ENCODE measurements around the gene NIN. TPM values are rescaled to one million over a fixed set of nuclear protein-coding genes. Genes with fewer than 3 reads are reported as not detected.

NIN gene
- total RNA-seq, 1 donor from 2014 or later = 46.9 TPM

DNA sequence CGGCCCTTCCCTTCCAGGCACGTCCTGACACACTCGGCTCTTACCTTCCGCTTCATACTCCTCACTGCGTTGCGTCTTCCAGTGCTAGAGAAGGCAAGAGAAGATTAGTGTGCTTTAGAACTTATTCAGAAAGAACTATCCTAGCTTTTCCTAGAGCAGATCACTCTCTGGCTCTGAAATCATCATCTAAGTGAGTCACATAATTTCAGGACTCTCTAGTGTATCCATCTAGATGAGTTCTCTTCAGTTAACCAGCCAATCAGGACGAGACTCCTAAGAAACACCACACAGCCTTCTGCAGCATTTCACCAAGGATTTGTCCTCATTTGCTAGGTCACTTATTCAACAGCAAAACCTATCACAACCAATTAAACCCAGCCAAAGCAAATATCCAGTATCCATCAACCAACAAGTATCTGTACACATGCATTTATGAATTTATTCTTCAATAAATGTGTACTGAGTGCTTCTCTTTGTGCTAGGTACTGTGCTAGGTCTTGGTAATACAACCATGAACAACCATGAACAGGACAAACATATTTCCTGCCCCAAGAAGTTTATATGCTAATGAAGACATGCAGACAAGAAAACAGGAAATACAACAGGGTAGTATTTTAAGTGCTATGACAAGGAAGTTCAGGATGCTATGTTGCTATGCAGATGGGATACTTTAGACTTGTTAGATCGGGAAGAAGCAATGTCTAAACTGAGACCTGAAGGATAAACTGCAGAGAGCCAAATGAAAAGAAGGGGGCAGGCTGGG lies 52.1 kb downstream of the NIN start:
- Mint-ChIP-seq H3K36me3 (ENCODE audit: low read depth) (peaks cover 4% of the 10 kb centered on the region), H3K27ac (ENCODE audit: unreplicated experiment) (no peak overlapping the region), H3K4me3 (ENCODE audit: unreplicated experiment) (no peak overlapping the region), H3K27me3 (ENCODE audit: low read depth) (no peaks in the 10 kb centered on the region), H3K9me3 (ENCODE audit: low read depth) (no peaks in the 10 kb centered on the region), H3K4me1 (ENCODE audit: low read depth) (peaks cover 26% of the 10 kb centered on the region)
- no peak for TF ChIP-seq CTCF (IDR thresholded peaks at IDR 0.05)
- no peak for DNase-seq (ENCODE audit: low spot score)

GRCh38 chr14:50776522-50776921 lies 54.4 kb downstream of the NIN start:
- DNase-seq (ENCODE audit: low spot score) = no peak
- TF ChIP-seq CTCF (IDR thresholded peaks at IDR 0.05) = no peak
- Mint-ChIP-seq H3K4me3 (ENCODE audit: unreplicated experiment) (no peak overlapping the region), H3K4me1 (ENCODE audit: low read depth) (peaks cover 30% of the 10 kb centered on the region), H3K9me3 (ENCODE audit: low read depth) (no peaks in the 10 kb centered on the region), H3K27me3 (ENCODE audit: low read depth) (no peaks in the 10 kb centered on the region), H3K27ac (ENCODE audit: unreplicated experiment) (peak overlapping the region; percentile 37), H3K36me3 (ENCODE audit: low read depth) (peaks cover 8% of the 10 kb centered on the region)

DNA sequence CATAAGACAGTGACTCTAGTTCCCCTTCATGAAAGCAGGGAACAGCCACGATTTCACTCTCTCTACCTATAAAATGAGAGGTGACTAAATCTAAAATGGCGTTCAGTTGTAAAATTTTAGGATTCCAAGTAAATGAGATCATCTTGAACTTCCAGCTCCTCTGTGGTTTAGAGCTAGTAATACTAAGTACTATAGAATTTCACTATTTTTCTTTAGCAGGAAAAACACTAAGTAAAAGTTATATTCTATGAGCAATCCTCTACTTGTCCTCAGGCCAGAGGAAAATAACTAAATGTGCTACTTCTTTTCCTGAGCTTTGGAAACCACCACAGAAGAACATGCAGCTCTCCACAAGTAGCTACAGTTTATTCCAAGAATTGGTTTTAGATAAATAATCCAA lies 55.6 kb downstream of the NIN start:
- Mint-ChIP-seq H3K27me3 (ENCODE audit: low read depth) (no peaks in the 10 kb centered on the region), H3K9me3 (ENCODE audit: low read depth) (no peaks in the 10 kb centered on the region), H3K4me3 (ENCODE audit: unreplicated experiment) (peak overlapping the region; percentile 20), H3K36me3 (ENCODE audit: low read depth) (peaks cover 9% of the 10 kb centered on the region), H3K4me1 (ENCODE audit: low read depth) (peaks cover 30% of the 10 kb centered on the region), H3K27ac (ENCODE audit: unreplicated experiment) (peak overlapping the region; percentile 93)
- no peak for TF ChIP-seq CTCF (IDR thresholded peaks at IDR 0.05)
- no peak for DNase-seq (ENCODE audit: low spot score)

DNA sequence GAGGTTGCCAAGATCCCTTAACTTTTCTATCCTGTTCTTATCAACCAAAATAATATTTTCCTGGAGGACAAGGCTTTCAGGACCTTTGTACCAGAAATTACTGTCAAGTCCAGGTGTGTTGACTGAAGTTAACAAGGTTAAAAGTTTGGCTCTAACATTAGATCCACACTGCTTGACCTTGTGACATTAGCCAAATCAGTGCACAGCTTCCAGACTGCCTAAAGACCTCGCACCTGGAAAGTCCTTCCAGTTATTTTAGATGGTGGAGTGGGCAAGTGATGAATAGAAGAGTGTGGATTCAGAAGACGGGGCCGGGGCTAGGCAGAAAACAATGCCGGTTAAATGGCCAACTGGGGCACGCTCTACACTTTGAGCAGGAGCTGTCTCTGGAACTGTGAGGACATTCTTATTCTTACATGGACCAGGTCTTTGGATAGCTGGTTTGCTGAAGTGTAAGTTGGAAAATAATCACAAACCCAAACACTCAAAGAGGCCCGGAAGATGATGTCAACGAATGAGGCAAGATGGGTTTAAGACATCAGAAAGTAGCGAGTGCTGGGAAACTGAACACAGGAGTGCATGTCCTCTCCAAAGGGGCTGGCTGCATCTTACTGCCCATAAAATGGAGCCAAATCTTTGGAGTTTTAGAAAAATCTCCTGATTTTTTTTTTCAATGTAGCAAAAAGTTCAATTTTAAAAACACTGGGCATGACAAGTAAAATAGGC lies 56.3 kb downstream of the NIN start:
- Mint-ChIP-seq H3K9me3 (ENCODE audit: low read depth) (no peaks in the 10 kb centered on the region), H3K27ac (ENCODE audit: unreplicated experiment) (peak overlapping the region; percentile 93), H3K4me1 (ENCODE audit: low read depth) (peaks cover 30% of the 10 kb centered on the region), H3K27me3 (ENCODE audit: low read depth) (no peaks in the 10 kb centered on the region), H3K4me3 (ENCODE audit: unreplicated experiment) (no peak overlapping the region), H3K36me3 (ENCODE audit: low read depth) (peaks cover 14% of the 10 kb centered on the region)
- DNase-seq (ENCODE audit: low spot score) = no peak
- TF ChIP-seq CTCF (IDR thresholded peaks at IDR 0.05) = no peak

- peak; percentile 96 for TF ChIP-seq CTCF (IDR thresholded peaks at IDR 0.05)
- Mint-ChIP-seq H3K9me3 (ENCODE audit: low read depth) (no peaks in the 10 kb centered on the region), H3K4me1 (ENCODE audit: low read depth) (peaks cover 30% of the 10 kb centered on the region), H3K4me3 (ENCODE audit: unreplicated experiment) (no peak overlapping the region), H3K27ac (ENCODE audit: unreplicated experiment) (peak overlapping the region; percentile 93), H3K27me3 (ENCODE audit: low read depth) (no peaks in the 10 kb centered on the region), H3K36me3 (ENCODE audit: low read depth) (peaks cover 15% of the 10 kb centered on the region)
- DNase-seq (ENCODE audit: low spot score) = no peak
These were observed 57.1 kb downstream of the NIN start for GRCh38 chr14:50773632-50774541.
